GM19463 (cell line): Measurements from ENCODE around the gene ACOT9.
"Not testable (repeated sequence)": the region's sequence is repeated elsewhere in the genome, so short reads cannot be mapped to it uniquely, and the experiment has no call there.

ENCODE experiments used
- ATAC-seq: cut with Tn5 transposase; IDR thresholded peaks from one replicate; pipeline ENCODE4 v1.9.1; 2021; ENCODE audit warnings: mild to moderate bottlenecking, moderate library complexity; ENCODE audit not compliant: unreplicated experiment

Gene ACOT9

GRCh38 chrX:23765868-23766267 lies 22.8 kb upstream of the ACOT9 start:
- no peak for ATAC-seq

GRCh38 chrX:23765449-23765848 lies 22.4 kb upstream of the ACOT9 start:
- no peak for ATAC-seq

DNA sequence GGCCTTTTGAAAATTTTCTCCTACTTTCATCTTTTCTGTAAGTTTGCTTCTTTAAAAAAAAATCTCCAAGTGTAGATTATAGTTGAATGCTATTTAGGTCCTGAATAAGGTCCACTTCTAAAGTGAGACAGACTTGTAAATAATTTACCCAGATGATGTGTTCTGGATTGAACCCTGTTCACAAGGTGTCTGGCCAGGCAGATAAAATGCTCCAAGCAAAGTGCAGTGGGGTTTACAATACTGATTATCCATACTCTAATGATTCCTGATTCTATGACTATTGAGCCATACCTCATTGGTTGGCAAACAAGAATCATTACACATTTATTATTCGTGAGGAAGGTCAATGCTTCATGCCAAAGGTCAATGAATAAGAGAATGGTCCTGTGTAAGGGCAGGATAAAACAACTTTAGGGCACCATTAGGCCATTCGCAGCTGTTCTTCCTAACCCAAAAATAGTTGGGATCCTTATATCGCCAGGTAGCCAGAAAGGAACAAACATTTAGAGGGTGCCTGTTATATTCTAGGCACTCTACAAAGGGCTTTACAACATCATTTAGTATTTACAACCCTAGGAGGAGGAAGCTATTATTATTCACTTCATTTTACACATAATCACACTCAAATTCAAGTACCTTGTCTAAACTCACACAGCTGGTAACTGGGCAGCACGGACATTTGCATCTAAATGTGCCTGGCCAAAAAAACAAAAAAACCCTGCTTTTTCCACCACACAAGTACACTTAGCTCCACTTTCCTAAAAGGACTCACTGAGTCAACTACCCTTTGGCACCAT lies 21.3 kb upstream of the ACOT9 start:
- ATAC-seq = no peak

- ATAC-seq = no peak
Observed at GRCh38 chrX:23759821-23760220, 16.7 kb upstream of the ACOT9 start.

- peak; percentile 82 for ATAC-seq
Observed at GRCh38 chrX:23756165-23756564, 13.1 kb upstream of the ACOT9 start.

DNA sequence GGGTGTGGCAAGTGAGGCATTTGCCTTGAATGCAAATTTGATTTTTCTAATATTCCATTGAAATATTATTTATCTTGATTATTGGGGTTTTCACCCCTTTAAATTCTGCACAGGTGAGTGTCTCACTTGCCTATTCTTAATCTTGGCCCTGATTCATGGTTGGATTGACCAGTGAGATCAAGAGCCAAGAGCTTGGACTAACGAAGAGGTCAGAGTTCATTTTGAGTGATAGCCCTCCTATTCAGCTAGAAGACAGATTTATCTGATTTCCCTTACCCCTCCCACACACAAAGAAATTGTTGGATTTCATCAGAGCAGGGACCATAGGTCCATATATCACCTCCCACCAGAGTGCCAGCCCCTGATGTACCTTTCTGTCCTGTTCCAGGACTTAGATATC lies 11.6 kb upstream of the ACOT9 start:
- no peak for ATAC-seq

- no peak for ATAC-seq
Observed at GRCh38 chrX:23752740-23753415, 9.8 kb upstream of the ACOT9 start.

DNA sequence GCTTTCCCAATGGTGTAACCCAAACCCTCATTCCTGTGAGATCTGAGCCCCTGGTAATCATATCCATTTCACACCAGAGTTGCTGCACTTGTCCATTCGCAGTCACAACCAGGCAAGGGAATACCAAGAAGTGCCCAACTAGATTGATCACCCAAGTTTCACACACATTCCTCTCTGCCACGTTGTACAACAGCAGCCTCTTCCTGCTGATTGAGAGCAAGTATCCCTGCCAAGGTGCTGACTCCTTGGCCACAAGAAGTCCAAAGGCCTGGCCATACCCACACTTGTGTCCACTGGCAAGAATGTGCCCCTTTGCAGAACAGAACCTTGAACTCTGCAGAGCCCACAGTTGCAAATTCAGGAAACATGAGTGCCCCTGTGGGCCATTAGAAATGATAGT lies 6.5 kb upstream of the ACOT9 start:
- no peak for ATAC-seq

- ATAC-seq = no peak
Observed at GRCh38 chrX:23749129-23749528, 6.1 kb upstream of the ACOT9 start.

- no peak for ATAC-seq
Observed at GRCh38 chrX:23745786-23746185, 2.7 kb upstream of the ACOT9 start.

DNA sequence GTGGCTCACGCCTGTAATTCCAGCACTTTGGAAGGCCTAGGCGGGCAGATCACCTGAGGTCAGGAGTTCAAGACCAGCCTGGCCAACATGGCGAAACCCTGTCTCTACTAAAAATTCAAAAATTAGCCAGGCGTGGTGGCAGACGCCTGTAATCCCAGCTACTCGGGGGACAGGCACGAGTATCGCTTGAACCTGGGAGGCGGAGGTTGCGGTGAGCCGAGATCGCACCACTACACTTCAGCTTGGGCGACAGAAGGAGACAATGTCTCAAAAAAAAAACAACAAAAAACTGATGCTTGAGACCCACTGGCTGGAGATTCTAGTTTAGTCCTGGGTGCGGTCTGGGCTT lies 521 bp upstream of the ACOT9 start:
- not testable (repeated sequence) for ATAC-seq

DNA sequence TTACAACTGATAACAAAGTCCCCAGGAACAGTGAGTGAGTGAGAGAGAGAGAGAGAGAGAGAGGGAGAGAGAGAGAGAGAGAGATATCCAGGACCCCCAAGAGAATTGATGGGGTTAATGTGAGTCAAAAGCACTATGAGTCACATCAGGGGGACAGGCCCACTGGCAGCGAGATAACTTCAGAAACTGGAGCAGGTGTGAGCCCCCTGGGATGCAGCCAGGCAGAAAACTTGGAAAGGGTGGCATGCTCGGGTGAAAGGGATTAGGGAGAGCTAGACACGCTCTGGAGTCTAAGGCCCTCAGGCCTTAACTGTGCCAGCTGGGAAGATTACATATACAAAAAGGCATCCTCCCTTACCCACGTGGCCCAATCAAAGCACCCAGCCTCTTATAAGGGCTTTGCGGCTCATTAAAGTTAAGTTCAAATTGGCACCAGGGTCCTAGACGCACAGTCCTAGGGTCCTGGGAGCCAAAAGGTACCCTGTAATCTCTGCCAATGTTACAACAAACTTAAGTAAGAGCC lies 841 bp downstream of the ACOT9 start:
- peak; percentile 4 for ATAC-seq

- ATAC-seq = no peak
Observed at GRCh38 chrX:23737413-23737812, 5.7 kb downstream of the ACOT9 start.

- ATAC-seq = no peak
Observed at GRCh38 chrX:23736030-23736429, 7.0 kb downstream of the ACOT9 start.

GRCh38 chrX:23732704-23733103 lies 10.4 kb downstream of the ACOT9 start:
- ATAC-seq = peak; percentile 87

- ATAC-seq = no peak
Observed at GRCh38 chrX:23731951-23732350, 11.1 kb downstream of the ACOT9 start.

DNA sequence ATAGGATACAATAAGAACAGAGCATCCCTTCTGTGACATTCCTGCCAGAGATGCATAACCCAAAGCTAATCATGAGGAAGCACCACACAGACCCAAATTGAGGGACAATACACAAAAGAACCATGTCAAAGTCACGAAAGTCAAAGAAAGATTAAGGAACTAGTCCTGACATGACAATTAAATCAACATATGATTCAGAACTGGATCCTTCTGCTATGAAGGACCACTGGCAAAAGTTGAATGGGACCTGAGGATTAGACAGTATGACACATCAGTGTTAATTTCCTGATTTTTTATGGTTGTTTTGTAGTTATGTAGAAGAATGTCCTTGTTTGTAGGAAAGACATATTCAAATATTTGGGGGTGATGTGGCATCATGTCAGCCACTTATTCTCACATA lies 13.9 kb downstream of the ACOT9 start:
- ATAC-seq = no peak

- ATAC-seq = no peak
Observed at GRCh38 chrX:23727206-23727605, 15.9 kb downstream of the ACOT9 start.

GRCh38 chrX:23726191-23726590 lies 16.9 kb downstream of the ACOT9 start:
- no peak for ATAC-seq

DNA sequence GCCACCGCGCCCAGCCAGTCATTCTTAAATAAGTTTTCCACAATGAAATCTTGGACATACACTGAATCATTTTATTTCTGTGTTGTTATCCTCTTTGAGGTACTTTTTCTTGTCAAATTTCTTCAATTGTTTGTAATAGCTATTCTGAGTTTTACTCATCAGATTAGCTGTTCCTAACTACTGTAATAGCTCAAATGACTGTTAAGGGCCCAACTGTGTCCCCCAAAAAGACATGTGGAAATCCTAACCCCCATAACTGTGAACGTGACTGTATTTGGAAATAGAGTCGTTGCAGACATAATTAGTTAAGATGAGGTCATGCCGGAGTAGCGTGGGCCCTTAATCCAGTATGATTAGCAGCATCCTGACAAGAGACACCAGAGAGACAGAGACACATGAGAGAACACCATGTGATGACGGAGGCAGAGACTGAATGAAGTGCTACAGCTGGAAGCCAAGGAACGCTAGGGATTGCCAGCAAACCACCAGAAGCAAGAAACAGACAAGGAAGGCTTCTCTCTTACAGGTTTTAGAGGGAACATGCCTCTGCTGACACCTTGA lies 22.9 kb downstream of the ACOT9 start:
- no peak for ATAC-seq

DNA sequence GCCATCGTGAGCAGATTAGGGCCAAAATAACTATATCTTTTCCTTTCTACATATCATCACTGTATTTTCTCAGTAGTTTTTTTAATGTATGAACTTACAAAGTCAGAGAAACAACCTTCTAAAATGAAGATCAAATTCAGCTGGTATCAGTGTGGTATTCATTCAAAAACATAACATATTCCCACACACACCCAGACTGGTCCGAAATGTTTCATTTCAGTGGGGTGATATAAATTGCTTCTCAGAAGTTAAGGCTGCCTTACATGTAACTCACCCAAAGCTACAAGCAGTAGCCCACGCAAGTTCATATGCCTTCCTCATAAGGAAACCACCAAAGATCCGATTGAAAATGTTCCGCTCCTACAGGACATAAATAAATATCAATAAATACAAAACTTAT lies 37.8 kb downstream of the ACOT9 start:
- no peak for ATAC-seq

DNA sequence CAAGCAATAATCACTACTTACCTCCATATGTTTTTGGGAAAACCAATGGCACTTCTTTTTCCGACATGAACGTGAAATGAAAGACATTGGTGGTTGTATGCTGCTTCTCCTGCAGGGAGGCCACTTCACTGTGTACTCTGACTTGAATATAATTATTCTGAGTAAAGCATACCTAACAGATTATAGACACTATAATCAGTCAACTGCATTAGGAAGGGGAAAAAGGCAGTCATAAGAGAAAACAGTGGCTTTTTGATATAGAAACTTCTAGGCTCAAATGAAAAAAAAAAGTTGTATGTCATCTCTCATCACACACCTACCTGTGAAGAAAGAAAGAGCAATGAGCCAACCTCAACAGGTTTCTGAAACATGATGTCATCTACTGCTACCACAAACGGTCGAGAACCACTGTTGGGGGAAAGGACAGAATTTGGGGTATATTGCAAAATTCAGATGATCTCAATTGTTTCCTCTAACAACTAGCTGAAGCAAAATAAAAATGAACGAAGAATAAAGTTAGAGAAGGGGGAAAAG lies 38.3 kb downstream of the ACOT9 start:
- ATAC-seq = no peak
